Measurements from ENCODE around the gene DLG2. TPM values are rescaled to one million over a fixed set of nuclear protein-coding genes. Genes with fewer than 3 reads are reported as not detected.
"Not testable (repeated sequence)": the region's sequence is repeated elsewhere in the genome, so short reads cannot be mapped to it uniquely, and the experiment has no call there.

Gene DLG2
- polyA plus RNA-seq, 4 donors = 6.8 to 14.7 (median 13.2) TPM

DNA sequence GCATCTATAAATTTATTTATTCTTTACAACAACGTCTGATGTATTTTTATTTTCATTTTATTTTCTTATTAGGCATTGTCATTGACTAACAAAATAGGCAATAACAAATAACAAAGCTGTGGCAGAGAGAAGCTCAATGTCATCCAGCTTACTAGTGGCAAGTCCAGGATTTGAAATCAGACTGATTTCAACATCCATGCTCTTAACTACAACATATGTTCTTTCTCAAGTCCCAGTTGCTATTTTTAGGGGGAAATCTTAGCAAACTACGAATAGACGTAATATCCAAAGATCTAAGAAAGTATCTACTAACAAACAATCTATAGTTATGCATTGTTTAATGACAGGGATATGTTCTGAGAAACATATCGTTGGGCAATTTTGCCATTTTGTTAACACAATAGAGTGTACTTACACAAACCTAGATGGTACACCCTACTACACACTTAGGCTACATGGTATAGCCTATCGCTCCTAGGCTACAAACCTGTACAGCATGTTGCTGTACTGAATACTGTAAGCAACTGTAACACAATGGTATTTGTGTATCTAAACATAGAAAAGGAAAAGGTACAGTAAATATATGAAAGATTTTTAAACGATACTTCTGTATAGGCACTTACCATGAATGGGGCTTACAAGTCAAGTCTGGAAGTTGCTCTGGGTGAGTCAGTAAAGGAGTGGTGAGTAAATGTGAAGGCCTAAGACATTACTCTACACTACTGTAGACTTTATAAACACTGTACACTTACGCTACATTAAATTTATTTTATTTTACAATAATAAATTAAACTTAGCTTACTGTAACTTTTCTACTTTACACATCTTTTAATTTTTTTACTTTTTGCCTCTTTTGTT, 151.3 kb downstream of the DLG2 start:
- DNase-seq (ENCODE audit: low read depth in 4 of 4, low spot score in 3 of 4) = no peak

DNA sequence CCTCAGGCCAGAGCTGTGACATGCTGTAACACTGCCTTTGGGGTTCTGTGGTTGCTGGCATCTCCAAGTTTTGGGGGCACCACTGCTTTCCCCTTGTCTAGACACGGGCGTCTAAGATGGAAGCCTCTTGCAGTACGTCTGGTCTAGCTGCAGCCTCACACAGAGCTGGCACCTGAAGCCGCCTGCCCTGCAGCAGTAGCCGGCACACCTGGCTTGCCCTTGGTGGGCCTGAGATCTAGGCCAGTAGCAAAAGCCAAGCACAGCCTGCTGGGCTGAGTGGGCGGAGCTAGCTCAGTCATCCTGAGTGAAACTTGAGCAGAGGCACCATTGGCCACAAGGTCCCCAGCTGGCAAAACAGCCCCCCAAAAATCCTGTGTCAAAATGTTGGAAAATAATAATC, 154.2 kb downstream of the DLG2 start:
- no peak for DNase-seq (ENCODE audit: low read depth in 4 of 4, low spot score in 3 of 4)

DNA sequence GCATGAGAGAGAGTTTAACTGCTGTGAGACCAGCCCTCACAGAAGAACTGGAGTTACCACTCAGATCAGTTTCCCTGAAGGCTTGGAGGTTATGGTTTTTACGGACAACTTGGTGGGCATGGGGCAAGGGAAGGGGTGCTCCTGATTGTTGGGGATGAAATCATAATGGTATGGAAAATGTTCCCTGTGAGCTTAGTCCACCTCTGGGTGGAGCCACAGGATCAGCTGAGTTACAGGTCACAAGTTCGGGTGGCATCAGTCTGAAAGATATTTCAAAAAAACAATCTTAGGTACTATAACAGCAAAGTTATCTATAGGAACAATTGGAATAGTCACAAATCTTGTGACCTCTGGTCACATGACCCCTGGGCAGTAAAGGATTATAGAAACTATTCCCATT, 162.9 kb downstream of the DLG2 start:
- no peak for DNase-seq (ENCODE audit: low read depth in 4 of 4, low spot score in 3 of 4)

DNA sequence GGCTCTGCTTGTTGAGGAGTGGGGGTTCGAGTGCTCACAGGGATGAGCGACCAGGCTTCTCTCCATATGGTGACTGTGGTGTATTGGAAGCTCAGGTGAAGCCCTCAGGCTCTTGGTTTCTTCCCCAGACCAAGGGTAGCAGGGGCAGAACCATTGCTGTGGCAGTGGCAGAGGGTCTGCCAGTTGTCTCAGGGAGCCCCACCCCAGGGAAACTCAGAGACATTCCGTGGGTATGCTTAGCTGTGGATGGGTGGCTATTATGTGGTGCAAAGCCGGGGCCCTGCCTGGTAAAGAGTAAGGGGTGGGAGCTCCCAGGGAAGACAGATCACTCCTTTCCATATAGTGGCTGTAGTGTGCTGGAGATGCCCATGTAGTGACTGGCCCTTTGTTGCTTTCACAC, 167.8 kb downstream of the DLG2 start:
- DNase-seq (ENCODE audit: low read depth in 4 of 4, low spot score in 3 of 4) = no peak

DNA sequence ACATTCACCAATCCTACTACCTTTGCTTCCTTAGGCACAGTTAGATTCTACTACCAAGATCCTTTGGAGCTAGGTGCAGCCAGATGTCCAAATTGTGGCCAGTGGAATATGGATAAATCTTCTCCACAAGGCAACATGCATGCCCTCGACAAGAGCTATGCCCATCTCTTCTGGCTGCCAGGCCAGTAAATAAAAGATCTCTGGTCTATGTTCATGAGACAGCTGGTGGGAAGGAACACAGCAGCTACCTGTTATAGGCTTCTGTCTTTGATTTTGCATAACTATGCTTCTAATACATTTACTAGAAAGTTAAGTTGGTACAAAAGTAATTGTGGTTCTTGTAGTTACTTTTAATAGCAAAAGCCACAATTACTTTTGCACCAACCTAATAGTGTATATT, 182.7 kb downstream of the DLG2 start:
- no peak for DNase-seq (ENCODE audit: low read depth in 4 of 4, low spot score in 3 of 4)

DNA sequence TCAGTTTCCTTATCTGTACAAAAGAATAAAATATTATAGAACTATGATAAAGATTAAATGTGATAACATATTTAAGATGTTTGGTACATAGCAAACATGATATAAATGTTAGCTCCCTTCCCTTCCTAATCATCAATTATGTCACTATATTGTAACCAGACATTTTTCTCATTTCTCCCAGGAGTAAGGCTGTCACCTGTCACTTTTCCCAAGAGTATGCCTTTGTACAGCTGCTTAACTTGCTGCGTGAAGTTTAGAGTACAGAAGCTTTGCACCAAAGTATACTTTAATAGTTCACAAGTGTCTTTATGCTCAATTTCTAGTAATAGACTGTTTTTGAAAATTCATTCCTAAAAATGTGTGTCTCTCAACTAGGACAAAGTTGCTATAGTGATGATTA, 186.9 kb downstream of the DLG2 start:
- DNase-seq (ENCODE audit: low read depth in 4 of 4, low spot score in 3 of 4) = no peak

DNA sequence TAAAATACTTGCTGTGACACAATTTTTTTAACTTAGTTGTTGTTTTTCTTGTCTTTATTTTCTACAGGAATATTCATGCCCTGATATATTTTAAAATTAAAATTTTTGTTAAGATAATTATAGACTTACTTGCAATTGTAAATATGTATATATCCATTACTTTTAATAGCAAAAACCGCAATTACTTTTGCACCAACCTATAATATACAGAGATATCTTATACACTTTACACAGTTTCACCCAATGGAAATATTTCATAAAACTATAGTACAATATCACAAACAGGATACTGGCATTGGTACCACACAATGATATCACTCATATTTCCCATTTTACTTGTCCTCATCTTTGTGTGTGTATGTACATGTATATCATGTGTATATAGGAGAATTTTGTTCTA, 188.8 kb downstream of the DLG2 start:
- no peak for DNase-seq (ENCODE audit: low read depth in 4 of 4, low spot score in 3 of 4)

DNA sequence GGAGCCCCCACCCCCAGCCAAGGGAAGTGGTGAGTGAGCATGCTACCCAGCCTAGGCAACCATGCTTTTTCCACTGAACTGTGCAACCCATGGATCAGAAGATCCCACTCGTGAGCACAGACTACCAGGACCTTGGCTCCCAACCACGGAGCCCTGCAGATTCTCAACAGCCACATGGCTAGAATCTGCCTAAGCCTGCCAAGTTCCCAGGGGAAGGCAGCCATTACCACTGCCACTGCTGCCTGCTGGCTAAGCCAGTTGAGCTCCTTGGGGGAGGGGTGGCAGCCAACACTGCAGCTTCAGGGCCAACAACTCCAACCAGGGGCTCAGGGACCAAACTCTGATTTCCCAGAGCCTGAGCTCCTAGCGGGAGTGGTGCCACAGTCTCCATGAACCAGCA, 195.8 kb downstream of the DLG2 start:
- DNase-seq (ENCODE audit: low read depth in 4 of 4, low spot score in 3 of 4) = no peak

DNA sequence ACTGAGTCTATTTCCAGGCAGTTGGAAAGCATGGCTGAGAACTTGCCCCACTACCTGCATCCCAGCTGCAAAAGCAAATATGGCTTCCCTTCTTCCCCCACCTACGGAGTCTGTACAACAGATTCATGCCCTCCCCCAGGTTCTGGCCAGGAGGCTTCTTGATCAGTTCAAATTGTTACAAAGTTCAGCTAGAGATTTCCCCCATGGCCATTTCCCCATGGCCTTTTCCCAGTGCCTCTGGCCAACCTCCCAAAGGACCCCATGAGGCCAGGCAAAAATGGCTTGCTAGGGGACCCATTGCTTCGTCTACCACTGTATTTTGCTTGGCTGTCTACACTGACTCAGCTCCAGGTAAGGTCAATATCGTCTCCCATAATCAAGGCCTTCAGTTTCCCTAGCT, 203.3 kb downstream of the DLG2 start:
- DNase-seq (ENCODE audit: low read depth in 4 of 4, low spot score in 3 of 4) = no peak

DNA sequence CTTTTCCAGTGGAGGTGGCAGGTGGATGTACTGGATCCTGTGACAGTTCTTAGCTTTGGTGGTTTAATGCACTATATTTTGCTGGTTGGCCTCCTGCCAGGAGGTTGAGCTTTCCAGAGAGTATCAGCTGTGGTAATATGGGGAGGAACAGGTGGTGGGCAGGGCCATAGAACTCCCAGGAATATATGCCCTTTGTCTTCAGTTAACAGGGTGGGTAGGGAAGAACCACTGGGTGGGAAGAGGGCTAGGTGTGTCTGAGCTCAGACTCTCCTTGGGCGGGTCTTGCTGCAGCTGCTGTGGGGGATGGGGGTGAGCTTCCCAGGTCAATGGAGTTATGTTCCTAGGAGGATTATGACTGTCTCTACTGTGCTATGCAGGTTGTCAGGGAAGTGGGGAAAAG, 203.8 kb downstream of the DLG2 start:
- DNase-seq (ENCODE audit: low read depth in 4 of 4, low spot score in 3 of 4) = no peak

DNA sequence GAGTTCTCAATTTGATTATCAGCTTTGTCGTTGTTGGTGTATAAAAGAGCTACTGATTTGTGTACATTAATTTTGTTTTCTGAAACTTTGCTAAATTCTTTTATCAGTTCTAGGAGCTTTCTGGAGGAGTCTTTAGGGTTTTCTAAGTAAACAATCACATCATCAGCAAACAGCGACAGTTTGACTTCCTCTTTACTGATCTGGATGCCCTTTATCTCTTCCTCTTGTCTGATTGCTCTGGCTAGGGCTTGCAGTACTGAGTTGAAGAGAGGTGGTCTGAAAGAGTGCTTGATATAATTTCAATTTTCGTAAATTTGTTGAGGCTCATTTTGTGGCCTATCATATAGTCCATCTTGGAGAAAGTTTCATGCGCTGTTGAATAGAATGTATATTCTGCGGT, 213.0 kb downstream of the DLG2 start:
- DNase-seq (ENCODE audit: low read depth in 4 of 4, low spot score in 3 of 4) = no peak

DNA sequence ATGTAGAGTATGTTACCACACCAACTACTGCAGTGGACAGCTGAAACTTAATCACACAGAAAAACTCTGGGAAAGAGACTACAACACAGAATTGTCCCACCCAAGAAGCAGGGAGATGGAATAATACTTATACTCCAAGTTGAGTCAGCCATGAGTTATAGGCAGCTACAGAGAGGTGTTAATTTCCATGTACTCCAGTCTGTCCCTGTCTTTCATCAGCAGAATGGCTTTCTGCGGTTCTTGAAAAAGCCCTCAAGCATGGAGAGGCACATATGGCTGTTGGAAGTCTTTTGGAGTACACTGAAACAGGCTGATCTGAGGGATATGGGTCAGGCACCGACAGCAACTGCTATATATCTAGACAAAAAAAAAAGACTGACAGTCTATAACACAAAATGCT, 219.5 kb downstream of the DLG2 start:
- no peak for DNase-seq (ENCODE audit: low read depth in 4 of 4, low spot score in 3 of 4)

DNA sequence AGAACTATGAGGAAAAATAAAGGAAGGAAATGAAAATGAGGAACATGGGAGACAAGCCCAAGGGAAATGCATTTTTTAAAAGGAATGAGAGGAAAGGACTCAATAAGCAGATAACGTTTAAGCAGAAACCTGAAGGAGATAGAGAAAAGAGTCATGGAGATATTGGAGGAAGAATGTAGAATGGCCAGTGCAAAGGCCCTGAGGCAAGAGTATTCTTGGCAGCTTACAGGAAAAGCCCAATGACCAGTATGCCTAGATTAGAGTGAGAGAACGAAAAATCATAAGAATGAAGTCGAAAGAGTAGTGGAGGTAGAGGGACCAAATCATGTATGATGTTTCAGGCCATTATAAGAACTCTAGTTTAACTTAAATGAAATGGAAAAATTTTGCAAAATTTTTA, 220.3 kb downstream of the DLG2 start:
- DNase-seq (ENCODE audit: low read depth in 4 of 4, low spot score in 3 of 4) = no peak

DNA sequence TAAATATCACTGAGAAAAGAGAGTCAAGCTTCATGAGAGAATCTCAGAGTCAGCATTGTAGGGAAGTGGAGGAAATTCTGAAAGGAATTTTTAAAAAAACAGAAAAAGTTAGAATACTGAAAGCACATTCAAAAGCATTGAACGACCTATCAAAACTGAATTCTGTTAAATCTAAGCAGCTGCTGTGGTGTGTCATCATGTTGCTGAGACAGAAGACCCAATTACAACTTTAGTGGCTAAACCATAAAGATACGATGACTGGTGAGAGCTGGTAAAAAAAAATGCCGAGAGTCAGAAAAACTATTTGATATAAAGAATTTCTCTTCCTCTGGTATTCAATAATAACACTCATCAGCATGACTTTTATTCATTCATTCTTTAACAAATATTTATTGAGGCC, 220.8 kb downstream of the DLG2 start:
- DNase-seq (ENCODE audit: low read depth in 4 of 4, low spot score in 3 of 4) = no peak

DNA sequence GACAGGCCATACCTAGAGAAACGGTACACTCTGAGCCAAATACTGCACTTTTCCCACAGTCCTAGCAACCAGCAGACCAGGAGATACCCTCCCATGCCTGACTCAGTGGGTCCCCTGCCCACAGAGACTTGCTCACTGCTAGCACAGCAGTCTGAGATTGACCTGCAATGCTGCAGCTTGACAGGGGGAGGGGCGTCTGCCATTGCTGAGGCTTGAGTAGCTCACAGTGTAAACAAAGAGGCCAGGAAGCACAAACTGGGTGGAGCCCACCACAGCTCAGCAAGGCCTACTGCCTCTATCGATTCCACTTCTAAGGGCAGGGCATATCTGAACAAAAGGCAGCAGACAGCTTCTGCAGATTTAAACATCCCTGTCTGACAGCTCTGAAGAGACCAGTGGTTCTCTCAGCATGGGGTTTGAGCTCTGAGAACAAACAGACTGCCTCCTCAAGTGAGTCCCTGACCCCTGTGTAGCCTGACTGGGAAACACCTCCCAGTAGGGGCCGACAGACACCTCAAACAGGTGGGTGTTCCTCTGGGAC, 231.6 kb downstream of the DLG2 start:
- DNase-seq (ENCODE audit: low read depth in 4 of 4, low spot score in 3 of 4) = not testable (repeated sequence)

DNA sequence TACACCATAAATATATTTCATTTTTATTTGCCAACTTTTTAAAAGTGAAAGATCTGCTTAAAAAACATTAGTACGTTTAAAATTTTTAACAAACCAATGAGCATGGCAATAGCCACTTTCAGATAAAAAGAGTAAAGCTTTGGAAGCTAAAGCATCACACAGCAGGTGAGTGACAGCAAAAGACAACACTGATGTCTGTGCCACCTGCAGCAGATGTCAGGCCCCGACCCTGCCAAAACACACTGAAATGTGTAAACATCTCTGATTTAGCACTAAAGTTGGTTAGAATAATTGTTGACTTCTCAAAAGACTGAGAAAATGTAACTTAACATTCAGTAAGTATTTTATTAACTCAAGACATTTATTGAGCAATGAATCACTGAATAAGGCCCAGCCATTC, 232.9 kb downstream of the DLG2 start:
- DNase-seq (ENCODE audit: low read depth in 4 of 4, low spot score in 3 of 4) = no peak

DNA sequence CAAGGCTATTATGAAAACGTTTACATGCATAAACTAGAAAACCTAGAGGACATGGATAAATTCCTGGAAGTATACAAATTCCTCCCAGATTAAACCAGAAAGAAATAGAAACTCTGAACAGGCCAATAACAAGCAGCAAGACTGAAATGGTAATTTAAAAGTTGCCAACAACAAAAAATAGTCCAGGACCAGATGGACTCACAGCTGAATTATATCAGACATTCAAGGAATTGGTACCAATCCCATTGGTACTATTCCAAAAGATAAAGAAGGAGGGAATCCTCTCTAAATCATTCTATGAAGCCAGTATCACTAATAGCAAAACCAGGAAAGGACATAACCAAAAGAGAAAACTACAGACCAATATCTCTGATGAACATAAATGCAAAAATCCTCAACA, 236.0 kb downstream of the DLG2 start:
- no peak for DNase-seq (ENCODE audit: low read depth in 4 of 4, low spot score in 3 of 4)

DNA sequence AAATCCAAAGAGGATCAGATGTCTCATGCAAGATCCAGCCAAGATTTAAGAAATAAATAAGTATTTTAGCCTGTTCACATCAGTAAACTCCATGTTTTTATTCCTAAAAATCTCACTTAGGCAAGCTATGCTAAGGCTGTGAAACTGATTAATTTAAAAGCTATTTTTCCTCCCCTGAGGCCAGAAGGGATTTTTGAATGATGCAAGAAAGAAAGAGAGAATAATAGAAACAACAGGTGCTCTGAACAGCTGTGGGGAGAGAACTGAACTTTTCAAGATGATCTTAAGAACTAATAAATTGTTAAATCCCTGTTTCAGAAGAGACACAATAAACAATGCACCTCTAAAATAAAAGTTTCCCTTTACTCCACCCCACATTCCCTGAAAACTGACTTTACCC, 241.6 kb downstream of the DLG2 start:
- DNase-seq (ENCODE audit: low read depth in 4 of 4, low spot score in 3 of 4) = no peak

DNA sequence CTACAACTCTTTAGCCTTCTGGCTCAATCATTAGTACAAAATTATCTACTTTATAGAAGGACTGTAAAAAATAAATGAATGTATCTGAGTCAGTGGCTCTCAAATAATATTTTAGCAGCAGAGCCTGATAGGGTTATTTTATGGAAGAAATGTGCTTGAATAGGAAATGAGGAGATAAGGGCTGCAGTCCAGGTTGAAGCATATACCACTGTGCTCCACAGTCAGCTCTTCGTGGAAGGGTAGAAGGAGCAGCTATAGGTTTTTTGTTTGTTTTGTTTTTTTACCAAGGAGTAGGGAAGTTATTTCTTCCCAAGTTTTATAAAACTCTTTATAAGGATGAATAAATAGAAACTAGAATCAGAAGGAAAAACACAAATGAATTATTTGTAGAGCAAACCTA, 242.0 kb downstream of the DLG2 start:
- DNase-seq (ENCODE audit: low read depth in 4 of 4, low spot score in 3 of 4) = no peak

DNA sequence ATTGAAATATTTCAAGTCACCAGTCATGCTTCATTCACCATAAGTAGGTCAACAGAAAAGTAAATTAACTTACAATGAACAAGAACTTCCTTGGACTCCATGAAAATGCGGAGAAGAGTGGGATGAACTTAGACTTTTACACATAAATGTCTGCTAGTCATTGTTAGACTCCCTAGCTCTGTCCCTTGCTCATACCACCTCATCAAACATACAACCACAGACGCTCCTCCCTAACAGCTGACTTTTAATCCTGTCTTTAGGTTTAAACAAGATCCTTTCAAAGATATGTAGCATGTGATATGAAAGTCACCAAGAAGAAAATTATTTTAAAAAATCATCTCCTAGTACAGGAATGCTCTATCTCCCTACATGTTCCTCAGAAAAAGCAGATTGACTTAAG, 248.1 kb downstream of the DLG2 start:
- DNase-seq (ENCODE audit: low read depth in 4 of 4, low spot score in 3 of 4) = no peak

DNA sequence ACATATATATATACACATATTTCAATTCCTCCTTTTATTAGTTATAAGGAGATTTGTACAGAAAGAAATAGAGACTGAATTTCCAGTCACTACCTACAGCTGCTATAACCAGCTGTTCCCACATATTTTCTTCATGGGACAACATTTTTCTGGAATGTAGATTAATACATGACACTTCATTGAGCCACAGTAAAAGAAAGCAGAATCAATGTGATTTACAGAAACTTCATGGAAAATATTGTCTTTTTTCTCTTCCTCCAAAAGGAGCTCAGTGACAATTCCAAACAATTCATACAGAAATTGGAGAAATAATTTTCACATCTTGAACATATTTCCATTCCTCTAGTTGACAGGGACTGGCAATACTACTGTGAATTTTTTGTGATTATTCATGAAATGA, 249.2 kb downstream of the DLG2 start:
- DNase-seq (ENCODE audit: low read depth in 4 of 4, low spot score in 3 of 4) = no peak

DNA sequence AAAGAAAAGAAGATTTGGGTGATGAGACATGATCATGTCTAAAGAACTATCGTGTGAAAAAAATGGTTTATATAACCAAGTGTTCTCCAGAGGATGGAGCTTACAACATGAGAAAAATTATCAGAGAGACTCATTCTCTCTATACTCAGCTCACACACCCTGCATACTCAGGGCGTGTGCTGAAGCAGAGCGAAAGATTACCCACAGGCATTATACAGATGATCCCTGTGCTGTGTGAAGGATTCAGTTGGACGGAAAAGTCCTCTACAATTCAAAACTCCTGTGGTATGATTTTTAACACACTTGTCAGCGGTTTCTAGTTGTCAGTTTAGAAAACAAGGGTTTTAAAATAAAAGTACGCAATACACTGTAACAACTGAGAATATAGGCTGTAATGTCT, 267.3 kb downstream of the DLG2 start:
- no peak for DNase-seq (ENCODE audit: low read depth in 4 of 4, low spot score in 3 of 4)

DNA sequence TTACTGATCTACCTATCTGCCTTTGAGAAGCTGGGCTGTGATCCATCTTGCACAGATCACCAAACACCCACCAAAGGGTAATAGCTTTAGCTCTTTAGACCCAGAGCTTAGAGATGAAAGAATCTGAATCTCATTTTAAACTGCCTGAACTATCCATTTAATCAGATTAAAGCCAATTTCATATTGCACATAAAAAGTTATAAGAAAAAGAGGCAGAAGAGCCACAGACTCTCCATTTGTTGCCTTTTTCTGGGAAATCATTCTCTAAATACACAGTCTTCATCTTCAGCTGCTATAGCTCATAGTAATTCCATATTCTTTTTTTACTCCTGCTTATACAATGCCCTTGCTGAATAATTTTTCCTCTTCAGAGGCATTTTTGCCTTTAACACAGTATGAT, 271.2 kb downstream of the DLG2 start:
- DNase-seq (ENCODE audit: low read depth in 4 of 4, low spot score in 3 of 4) = no peak
